22Rv1 (cell line): Measurements from ENCODE around the gene DCLK1.

Source experiments
- H3K27ac ChIP-seq: fragments of 450-650 bp; 2 replicates; pipeline ENCODE4 v1.5.1; 2017
- CTCF ChIP-seq: fragments of 450-650 bp; IDR thresholded peaks from 2 replicates; pipeline ENCODE4 v1.5.1; 2017; ENCODE audit warnings: mild to moderate bottlenecking
- ZFX ChIP-seq: fragments of 450-650 bp; IDR thresholded peaks from 2 replicates; pipeline ENCODE4 v1.6.1; 2017; ENCODE audit warnings: antibody characterized with exemption, borderline replicate concordance

Gene DCLK1

GRCh38 chr13:35940734-35941133 is 190.4 kb downstream of the DCLK1 start:
- TF ChIP-seq ZFX (no peak), CTCF (no peak)
- no peak overlapping the region for H3K27ac ChIP-seq

GRCh38 chr13:35936246-35936978 is 194.8 kb downstream of the DCLK1 start:
- H3K27ac ChIP-seq: no peak overlapping the region
- TF ChIP-seq ZFX: no peak

GRCh38 chr13:35930665-35931631 is 200.2 kb downstream of the DCLK1 start:
- TF ChIP-seq CTCF (no peak), ZFX (no peak)
- H3K27ac ChIP-seq: no peak overlapping the region

- no peak overlapping the region for H3K27ac ChIP-seq
- TF ChIP-seq CTCF: no peak
- no peak for TF ChIP-seq ZFX
Measured at GRCh38 chr13:35927567-35928021, 203.6 kb downstream of the DCLK1 start.

- no peak for TF ChIP-seq ZFX
- no peak for TF ChIP-seq CTCF
- no peak overlapping the region for H3K27ac ChIP-seq
Measured at GRCh38 chr13:35926859-35927530, 204.2 kb downstream of the DCLK1 start.

- TF ChIP-seq CTCF (no peak), ZFX (no peak)
- no peak overlapping the region for H3K27ac ChIP-seq
Measured at GRCh38 chr13:35925669-35926068, 205.5 kb downstream of the DCLK1 start.

- TF ChIP-seq ZFX (no peak), CTCF (no peak)
- H3K27ac ChIP-seq: no peak overlapping the region
Measured at GRCh38 chr13:35923347-35923746, 207.8 kb downstream of the DCLK1 start.
